NCI-H2029 (cell line): ENCODE results near the gene SMTNL1.

Experiments
- DNase-seq: peaks from one replicate; lab custom pipeline; 2025; lab: John Stamatoyannopoulos, UW

SMTNL1 gene, protein sequence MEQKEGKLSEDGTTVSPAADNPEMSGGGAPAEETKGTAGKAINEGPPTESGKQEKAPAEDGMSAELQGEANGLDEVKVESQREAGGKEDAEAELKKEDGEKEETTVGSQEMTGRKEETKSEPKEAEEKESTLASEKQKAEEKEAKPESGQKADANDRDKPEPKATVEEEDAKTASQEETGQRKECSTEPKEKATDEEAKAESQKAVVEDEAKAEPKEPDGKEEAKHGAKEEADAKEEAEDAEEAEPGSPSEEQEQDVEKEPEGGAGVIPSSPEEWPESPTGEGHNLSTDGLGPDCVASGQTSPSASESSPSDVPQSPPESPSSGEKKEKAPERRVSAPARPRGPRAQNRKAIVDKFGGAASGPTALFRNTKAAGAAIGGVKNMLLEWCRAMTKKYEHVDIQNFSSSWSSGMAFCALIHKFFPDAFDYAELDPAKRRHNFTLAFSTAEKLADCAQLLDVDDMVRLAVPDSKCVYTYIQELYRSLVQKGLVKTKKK

DNA sequence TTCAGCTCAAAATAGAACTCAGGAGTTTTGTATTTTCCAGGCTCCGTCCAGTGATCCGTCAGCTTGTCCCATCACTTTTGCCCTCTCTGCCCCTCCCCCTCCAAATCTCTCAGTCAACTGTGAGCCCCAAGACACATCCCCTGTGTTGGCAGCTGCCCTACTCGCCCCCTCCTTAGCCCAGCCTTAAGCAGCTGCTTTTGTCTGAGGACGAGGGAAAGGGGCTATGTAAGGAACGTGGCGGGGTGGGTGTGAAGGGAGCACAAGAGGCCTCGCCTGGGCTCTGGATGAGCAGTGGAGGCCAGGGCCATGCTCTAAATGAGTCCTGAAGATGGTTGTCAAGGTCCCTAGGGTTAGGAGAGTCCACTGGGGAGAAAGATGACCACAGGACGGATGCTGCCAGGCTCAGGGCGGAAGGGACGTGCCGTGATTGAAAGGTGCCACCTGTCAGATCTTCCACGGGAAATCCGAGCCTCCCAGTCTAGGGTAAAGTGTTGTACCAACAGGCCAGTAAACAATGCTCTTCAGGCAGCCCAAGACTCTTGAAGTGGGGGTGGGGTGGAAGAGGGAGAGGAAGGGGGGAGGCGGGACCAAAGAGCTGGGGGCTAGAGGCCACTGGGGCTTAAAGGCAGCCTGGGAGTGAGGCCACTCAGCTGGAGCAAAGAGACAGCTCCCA lies at the start of gene SMTNL1:
Gene SMTNL1, plus strand, starts transcription at position 649 of the 673 bp plus-strand sequence. CDS start 5,048 bp downstream, outside the sequence.
- DNase-seq = peak; percentile 34

DNA sequence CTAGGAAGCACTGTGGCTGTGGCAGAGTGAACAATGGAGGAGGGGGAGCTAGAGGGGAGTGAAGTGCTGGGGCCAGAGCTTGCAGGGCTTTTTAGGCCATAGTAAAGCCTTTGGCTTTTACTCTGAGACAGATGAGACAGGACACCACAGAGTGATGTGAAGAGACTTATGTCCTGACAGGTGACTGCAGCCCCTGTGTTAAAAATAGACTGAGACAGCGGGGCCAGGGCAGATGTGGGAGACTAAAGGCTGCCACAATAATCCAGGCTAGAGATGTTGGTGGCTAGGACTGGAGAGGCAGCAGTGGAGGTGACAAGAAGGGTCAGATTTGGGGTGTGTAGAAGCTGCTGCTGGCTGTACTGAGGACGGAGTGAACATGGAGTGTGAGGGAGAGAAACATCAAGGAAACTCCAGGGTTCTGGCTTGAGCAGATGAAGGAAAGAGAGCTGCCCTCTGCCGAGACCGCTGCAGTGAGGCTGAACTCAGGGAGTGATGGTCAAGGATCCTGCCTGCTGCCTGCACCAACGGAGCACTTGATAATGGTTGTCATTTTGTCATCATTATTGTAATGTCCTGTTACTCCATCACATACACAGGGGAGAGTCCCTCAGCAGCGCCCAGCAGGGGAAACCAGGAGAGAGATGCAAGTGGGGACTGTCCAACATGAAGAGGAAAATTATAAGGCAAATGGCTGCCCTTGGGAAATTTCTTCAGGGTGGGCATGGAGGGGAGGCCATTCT lies 49.3 kb upstream of the SMTNL1 start:
- DNase-seq = no peak

DNA sequence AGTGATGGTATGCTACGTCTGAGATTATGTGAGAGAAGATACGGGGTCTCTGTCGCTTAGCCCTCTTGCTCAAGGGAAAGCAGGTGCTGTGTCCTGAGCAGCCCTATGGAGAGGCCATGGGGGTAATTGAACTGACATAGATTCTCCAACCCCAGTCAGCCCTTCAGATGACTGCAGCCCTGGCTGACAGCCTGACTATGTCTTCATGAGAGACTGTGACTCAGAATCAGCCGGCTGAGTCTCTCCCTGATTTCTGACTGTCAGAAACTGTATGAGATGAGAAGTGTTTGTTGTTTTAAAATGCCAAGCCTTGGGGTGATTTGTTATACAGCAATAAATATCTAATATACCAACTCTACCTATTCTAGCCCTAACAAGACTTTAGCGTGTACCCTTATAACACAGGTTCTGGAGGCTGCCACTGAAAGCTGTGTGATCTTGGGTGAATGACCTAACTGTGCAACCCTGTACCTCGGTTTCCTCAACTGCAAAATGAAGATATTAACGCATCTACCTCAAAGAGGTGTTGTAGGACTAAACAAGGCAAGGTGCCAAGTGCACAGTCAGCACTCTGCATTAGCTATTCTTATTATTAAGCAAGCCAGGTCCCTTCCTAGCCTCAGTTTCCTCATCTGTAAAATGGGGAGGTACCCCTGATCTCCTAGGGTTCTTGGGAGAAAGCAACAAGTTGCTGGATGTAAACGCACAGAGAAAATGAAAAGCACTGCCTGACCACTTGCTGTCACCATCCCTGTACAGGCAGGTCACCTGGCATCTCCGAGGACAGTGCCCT lies 46.7 kb upstream of the SMTNL1 start:
- no peak for DNase-seq

DNA sequence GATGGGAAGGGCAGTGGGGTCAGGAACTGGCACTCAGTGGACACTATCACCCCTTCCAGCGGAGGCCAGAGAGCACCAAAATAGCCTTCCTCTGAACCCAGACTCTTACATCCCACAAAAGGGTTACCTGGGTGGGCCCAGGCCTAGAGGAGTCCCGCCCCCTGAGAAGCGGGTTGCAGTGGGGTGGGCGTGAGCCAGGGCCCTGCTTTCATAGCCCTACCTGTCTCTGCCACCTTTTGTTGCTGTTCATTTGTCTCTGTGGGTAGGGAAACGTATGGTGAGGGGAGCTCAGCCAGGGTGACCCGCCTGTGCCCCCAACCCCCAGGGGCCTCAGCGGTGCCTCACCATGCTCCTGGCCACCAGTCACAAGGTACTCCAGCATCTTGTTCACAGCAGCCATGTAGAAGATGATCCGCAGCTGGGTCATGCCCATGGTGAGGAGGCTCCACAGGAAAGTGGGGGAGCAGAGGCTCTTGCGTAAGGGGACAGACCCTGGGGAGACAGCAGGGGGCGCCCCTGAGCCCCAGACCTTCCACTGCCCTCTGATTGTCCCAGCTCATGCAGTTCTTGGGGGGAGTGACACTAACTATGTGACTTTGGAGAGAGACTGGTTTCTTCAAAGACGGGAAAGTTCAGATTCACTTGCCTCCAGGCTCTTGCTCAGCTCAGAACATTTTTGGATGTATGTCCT lies 45.9 kb upstream of the SMTNL1 start:
- no peak for DNase-seq

DNA sequence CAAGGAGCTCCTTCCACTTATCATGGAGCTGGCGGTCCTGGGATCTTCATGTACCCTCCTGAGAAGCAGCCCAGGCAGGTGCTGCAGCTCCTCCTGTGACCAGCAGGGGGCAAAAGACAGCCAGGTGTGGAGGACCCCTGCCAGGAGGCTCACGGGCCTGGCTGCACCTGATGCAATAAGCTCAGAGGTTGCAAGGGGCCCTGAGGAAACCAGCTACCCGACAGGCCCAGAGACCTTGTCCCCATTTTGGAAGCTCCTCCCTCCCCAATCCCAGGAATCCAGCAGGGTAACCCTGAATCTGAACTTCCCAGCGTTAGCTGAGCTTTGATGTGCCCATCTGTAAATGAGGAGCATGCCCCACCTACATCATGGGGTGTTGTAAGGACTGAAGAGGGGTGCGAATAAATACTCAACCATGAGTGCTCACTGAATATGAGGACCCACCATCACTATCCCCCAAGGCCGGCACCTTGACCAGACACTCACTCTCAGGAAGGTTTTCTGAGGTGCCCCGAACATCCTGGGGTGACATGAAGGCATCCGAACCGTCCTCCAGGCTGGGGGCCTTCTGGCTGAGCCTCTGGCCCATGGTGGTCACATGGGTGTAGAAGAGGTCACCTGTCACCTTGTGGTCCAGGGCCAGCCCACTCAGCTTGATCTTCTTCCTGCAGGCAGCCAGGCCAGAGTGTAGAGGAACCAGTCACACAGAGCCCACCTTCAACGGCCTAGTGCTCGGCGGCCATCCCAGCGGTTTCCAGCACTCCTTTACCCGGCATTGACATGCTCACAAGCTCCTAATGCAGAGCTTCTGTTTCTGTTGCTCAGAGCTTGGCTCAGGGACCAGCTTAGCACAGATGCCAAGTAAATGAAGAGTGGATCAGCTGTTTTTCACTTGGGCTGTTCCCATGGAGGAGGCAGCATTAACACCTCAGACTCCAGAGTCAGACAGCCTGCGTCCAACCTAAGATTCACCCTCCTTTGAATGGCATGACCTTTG lies 43.6 kb upstream of the SMTNL1 start:
- peak; percentile 63 for DNase-seq

DNA sequence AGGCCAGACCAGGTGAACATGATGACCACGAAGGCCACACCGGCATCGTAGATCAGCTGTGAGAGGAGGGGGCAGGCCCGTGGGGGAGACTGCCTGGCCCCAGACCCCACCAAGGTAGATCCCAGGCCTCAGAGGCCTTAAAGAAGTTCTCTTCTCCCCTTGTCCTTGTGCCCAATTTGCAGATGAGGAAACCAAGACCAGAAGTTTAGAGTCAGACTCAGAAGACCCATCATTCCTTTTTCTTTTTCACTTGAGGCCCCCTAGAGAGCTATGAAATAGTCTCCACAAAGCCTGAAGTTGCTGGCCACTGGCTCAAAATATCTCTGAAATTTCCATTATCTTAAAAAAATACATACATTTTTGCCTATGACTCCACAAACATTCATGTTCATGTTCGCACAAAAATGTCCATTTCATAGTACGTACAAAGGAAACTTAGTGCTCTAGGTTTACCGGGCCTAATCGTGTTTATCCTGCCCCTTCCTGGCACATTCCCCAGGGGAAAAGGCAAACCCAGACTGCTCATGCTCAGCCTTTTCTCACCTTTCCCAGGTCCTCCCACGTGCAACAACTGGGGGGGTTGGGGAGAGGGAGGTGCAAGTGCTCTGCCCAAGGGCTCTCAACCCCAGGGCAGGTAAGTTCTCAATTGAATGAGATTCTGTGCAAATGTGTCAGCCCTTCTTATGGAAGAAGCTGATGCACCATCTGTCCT lies 41.1 kb upstream of the SMTNL1 start:
- no peak for DNase-seq

DNA sequence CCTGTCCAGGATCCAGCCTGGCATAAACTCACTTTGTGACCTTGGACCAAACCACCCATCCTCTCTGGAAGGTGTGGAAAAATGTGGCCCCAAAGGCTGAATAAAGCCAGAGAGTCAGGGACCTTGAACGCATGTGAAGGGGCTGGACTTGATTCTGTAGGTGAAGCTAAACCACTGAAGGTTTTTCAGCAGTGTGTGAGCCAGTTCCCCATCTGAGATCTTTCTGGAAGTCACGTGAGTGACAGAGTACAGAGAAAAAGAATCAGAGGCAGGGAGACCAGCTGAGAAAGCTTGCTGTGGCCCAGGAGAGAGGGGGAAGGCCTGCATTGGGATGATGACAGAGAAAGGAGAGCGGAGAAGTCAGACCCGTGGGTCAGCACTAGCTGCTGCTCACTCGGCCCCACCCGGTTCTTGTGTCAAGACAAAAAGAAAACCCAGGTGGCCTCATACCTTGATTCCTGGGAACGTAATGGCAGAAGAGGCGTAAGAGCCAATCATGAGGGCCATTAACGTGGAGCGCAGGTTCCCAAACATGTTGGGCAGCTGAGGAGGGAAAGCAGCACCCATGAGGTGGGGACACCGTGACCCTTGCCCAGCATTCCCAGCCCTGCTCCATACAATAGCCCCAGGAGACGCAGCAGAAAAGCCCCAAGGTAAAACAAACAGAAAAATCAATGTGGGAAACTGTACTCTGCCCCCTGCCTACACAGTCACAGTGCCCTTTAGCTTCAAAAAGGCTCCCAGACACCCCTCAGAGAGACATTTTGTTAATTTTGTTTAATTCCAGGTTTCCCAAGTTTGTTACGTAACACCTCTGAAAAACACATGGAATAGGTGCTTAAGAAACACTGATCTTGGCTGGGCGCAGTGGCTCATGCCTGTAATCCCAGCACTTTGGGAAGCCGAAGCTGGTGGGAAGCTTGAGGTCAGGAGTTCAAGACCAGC lies 39.8 kb upstream of the SMTNL1 start:
- no peak for DNase-seq

DNA sequence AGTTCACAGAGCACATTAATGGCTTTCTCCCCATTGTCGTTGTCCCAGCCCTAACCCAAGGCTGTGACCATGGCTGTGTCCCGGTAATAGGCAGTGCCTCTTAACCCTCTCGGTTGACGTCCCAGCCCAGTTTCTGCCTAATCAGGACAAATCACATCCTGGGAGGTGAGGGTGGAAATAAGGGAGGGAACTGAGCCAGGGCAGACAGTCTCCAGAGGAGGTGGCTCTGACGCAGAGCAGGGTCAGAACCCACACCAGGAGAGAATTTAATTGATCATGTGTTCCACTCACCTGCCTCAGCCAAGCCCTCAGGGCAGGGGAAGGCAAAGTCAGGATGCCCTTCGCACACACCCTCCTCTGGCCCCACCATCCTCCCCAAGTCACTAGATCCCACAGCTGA lies 38.9 kb upstream of the SMTNL1 start:
- no peak for DNase-seq

DNA sequence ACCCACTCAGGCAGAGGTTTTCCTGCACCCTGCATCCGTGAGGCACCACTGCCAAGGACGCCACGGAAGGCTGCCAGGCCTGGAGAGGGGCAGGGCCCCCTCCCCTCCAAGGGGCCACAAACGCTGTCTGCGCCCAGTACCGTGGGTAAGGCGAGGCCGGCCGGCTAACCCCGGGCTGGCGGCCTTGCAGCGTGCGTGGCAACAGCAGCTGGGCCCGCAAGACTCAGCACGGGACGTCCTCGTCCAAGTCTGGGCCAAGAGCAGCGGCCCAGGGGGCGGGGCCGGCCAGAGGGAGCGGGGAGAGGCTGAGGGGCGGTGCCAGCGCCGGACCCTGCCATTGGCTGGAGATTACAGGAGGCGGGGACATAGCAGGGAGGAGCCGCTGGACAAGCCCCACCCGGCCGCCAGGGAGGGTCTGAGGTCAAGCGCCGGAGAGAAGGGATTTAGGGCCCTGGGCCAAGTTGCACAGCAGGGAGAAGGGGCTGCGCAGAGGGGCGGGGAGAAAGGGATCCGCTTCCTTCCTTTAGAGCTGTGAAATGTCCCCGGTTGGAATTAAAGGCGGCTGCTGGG lies 37.9 kb upstream of the SMTNL1 start:
- DNase-seq = peak; percentile 86

DNA sequence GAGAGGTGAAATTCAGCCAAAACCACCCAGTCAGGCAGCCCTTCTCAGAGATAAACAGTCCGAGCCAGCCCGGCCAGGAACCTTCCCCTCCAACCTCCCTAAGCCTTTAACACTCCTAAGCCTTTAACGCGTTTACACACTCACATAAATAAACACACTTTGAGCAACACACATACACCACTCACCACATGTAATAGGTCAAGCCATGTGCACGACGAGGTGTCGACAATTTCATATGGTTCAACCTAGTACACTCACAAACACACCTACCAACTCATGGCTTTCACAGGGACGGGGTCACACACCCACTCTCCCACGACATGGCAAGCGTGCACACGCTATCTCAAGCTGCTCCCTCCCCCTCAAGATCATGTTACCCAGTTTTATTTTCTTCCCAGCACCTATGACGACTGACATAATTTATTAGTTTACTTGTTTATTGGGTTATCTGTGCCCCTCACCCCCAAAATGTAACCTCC lies 37.4 kb upstream of the SMTNL1 start:
- DNase-seq = no peak

DNA sequence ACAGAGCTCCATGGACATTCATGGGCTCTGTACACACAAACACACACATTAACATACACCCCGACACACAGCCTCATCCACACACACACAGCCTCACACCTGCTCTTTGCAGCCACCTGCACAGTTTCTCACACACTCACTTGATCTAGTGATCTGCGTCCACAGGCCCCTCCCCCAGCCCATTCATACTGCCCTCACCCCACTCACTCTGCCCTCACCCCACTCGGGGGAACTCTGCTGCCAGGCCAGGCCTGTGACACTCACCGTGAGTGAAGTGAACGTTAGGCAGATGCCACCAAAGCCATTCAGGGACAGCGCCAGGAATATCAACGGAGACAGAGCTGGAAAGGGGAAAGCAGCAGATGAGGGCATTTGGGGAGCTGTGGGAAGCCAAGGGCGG lies 36.9 kb upstream of the SMTNL1 start:
- no peak for DNase-seq

DNA sequence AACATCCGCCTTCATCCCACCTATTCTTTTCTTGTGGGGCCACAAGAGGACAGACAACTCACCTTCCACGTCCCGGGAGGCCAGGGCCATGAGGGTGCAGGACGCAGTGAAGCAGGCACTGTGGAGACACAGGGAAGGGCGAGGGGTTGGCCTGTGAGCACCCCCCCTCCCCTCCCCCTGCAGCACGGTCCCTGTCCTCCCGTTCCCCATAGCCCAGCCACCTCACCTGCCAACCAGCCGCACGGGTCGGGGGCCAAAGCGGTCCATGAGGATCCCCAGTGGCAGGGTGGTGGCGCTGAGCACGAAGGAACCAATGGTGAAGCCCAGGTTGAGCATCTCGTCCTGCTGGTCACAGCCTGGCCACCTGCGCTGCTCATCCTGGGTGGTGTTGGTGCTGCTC lies 36.5 kb upstream of the SMTNL1 start:
- no peak for DNase-seq

DNA sequence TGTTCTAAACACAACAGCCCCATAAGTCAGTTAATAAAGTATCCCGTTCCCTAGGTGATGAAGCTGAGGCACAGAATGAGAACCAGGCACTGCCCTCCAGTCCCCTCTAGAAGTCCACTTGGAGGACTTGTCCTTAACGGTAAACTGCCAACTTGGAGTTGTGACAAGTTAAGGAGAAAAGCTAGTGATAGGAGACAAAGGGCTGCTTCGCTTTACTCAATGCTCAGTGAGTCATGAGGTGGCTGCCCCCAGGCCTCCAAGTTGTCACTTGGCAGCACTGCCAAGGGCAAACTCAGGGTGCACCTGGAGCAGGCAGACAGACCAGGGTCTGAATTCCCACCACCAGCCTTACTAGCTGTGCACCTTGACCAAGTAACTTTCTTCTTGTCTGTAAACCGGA lies 35.4 kb upstream of the SMTNL1 start:
- DNase-seq = no peak

DNA sequence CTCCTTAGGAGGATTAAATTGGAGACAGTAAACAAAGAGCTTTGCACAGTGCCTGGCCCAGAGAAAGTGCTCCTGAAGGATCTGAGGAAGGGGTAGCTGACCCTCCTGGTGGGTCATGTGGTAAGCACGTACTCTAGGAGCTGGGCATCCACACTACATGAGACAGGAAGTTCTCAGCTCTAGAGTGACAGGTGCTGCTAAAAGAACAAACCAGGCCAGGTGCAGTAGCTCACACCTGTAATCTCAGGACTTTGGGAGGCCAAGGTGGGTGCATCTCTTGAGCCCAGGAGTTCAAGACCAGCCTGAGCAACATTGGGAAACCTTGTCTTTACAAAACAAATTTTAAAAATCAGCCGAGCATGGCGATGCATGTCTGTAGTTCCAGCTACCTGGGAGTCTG lies 35.0 kb upstream of the SMTNL1 start:
- no peak for DNase-seq

DNA sequence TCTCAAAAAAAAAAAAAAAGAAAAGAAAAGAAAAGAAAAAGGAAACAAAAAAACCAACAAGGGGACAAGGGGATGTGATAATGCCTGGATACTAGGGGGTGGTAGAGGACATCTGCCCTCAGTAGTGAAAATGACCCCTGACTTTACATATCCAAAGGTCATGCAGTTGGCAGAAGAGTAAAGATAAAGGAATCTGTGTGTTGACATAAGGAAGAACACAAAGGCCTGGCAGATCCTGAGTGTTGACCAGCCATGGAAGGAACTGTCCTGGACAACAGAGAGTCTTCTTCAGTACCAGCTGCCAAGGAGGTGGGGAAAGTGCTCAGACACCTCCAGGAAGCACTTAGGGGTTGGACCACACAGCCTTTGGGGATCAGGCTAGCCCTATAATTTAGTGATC lies 34.5 kb upstream of the SMTNL1 start:
- DNase-seq = peak; percentile 13

DNA sequence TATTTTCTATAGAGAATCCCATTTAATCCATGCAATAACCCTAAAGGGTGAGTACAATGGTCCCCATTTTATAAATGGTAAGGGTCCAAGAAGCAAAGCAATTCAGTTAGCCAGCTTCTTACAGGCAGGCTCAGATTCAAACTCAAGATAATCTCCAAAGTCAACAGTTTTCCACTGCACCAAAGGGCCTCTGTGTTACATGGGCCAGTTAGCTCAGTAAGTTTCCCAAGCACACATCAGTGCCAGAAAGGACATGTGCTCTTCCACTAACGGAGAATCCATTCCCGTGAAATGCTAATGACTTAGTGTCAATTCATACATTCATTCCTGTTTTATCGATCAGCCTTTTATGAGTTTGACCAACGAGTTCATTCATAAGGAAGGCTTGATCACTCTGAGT lies 32.9 kb upstream of the SMTNL1 start:
- DNase-seq = no peak

DNA sequence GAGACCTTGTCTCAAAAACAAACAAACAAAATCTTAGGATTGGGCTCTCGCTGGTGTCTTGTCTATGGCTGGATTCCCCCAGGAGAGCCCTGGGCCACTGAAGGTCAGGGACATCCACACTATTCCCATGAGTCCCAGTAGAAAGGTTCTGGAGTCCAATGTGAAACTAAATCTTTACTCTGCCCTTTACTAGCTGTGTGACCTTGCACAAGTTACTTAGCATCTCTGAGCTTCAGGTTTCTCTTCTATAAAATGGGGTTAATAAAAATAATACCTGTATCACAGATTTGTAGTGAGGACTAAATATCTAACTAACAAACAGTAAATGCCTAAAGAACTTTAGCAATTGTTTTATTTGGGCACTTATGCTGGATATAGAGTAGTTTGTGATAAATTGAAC lies 30.9 kb upstream of the SMTNL1 start:
- no peak for DNase-seq
